WTC11 (cell line): ENCODE data around the gene PRR5.

Experiments
- TEAD4 ChIP-seq: sonication (generic); formaldehyde crosslinking; IDR thresholded peaks from 2 replicates; pipeline ENCODE4 v1.8.0; 2022; ENCODE audit warnings: mild to moderate bottlenecking, missing genetic modification reagents
- TF ChIP-seq, protein P1 (sequence below): fragments of 200-600 bp; IDR thresholded peaks from 2 replicates; pipeline ENCODE4 v1.8.0; 2022; ENCODE audit warnings: antibody characterized with exemption
- TF ChIP-seq, protein P2 (sequence below): sonication (generic); formaldehyde crosslinking; IDR thresholded peaks from 2 replicates; pipeline ENCODE4 v1.8.0; 2022; ENCODE audit warnings: mild to moderate bottlenecking, missing genetic modification reagents
- TF ChIP-seq, protein P3 (sequence below): sonication (generic); formaldehyde crosslinking; IDR thresholded peaks from 2 replicates; pipeline ENCODE4 v1.8.1; 2023; ENCODE audit warnings: mild to moderate bottlenecking, missing genetic modification reagents

DNA sequence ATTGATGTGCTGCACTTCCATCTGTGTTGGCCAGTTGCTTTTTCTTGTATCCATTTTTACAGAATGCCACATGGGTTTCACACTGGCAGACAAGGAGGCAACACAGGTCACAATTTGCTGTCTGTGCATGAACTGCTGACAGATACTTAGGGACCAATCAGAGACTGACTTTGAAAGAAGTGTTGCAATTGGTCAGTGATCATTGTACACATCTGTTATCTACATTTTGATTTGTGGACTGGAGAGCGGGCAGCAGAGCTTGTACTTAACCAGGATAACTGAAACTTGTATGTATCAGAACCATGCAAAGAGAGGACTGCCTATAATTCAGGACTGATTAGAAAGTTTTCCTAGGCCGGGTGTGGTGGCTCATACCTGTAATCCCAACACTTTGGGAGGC, 21.8 kb downstream of the PRR5 start:
- TF ChIP-seq, protein P1, sequence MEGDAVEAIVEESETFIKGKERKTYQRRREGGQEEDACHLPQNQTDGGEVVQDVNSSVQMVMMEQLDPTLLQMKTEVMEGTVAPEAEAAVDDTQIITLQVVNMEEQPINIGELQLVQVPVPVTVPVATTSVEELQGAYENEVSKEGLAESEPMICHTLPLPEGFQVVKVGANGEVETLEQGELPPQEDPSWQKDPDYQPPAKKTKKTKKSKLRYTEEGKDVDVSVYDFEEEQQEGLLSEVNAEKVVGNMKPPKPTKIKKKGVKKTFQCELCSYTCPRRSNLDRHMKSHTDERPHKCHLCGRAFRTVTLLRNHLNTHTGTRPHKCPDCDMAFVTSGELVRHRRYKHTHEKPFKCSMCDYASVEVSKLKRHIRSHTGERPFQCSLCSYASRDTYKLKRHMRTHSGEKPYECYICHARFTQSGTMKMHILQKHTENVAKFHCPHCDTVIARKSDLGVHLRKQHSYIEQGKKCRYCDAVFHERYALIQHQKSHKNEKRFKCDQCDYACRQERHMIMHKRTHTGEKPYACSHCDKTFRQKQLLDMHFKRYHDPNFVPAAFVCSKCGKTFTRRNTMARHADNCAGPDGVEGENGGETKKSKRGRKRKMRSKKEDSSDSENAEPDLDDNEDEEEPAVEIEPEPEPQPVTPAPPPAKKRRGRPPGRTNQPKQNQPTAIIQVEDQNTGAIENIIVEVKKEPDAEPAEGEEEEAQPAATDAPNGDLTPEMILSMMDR = no peak
- TF ChIP-seq, protein P2, sequence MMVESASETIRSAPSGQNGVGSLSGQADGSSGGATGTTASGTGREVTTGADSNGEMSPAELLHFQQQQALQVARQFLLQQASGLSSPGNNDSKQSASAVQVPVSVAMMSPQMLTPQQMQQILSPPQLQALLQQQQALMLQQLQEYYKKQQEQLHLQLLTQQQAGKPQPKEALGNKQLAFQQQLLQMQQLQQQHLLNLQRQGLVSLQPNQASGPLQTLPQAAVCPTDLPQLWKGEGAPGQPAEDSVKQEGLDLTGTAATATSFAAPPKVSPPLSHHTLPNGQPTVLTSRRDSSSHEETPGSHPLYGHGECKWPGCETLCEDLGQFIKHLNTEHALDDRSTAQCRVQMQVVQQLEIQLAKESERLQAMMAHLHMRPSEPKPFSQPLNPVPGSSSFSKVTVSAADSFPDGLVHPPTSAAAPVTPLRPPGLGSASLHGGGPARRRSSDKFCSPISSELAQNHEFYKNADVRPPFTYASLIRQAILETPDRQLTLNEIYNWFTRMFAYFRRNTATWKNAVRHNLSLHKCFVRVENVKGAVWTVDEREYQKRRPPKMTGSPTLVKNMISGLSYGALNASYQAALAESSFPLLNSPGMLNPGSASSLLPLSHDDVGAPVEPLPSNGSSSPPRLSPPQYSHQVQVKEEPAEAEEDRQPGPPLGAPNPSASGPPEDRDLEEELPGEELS (CRISPR knock-in tag) = no peak
- no peak for TF ChIP-seq TEAD4 (CRISPR knock-in tag)
- TF ChIP-seq, protein P3, sequence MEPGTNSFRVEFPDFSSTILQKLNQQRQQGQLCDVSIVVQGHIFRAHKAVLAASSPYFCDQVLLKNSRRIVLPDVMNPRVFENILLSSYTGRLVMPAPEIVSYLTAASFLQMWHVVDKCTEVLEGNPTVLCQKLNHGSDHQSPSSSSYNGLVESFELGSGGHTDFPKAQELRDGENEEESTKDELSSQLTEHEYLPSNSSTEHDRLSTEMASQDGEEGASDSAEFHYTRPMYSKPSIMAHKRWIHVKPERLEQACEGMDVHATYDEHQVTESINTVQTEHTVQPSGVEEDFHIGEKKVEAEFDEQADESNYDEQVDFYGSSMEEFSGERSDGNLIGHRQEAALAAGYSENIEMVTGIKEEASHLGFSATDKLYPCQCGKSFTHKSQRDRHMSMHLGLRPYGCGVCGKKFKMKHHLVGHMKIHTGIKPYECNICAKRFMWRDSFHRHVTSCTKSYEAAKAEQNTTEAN (CRISPR knock-in tag) = no peak
